NCI-H526 treated with DMSO at 0.1 percent for 48 hours (cell line): ENCODE measurements around the gene HECA.
"Not testable (repeated sequence)": the region's sequence is repeated elsewhere in the genome, so short reads cannot be mapped to it uniquely, and the experiment has no call there.

Experiments used
- DNase-seq: peaks from one replicate; lab custom pipeline; 2025; lab: John Stamatoyannopoulos, UW

The HECA gene, protein sequence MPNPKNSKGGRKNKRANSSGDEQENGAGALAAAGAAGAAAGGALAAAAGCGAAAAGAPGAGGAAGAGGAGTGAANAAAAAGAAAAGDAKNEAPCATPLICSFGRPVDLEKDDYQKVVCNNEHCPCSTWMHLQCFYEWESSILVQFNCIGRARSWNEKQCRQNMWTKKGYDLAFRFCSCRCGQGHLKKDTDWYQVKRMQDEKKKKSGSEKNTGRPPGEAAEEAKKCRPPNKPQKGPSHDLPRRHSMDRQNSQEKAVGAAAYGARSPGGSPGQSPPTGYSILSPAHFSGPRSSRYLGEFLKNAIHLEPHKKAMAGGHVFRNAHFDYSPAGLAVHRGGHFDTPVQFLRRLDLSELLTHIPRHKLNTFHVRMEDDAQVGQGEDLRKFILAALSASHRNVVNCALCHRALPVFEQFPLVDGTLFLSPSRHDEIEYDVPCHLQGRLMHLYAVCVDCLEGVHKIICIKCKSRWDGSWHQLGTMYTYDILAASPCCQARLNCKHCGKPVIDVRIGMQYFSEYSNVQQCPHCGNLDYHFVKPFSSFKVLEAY

DNA sequence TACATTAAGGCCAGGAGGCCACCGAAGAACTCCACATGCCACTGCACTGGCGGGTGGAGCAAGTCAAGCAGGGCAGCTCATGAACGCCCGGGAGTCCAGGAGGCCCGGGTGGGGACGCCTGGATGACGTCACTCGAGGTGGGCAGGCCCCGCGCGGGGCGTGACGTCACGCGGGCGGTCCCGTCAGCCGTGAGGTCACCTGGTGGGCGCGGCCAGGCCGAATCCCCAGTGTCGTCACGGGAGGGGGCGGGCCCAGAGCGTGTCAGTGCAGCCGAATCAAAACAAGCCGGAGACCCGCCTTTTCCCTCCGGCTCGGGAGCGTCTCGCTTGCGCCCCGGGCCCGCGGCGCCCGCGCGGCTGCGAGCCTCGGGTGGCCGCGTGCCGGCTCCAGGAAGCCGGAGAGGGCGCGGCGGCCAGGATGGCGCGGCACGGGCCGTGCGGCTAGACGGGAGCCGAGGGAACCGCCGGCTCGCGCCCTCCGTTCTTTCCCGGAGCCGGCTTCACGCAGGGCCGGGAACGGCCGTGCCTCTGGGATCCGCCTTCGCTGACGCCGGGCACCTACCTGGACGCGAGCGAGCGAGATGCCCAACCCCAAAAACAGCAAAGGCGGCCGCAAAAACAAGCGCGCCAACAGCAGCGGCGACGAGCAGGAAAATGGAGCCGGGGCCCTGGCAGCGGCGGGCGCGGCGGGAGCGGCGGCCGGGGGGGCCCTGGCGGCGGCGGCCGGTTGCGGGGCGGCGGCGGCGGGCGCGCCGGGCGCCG lies at the start of gene HECA:
TSS of gene HECA (plus strand) at position 264 of the 761 bp plus-strand sequence. CDS start at position 581, 317 bp downstream.
- peak; percentile 74 for DNase-seq

DNA sequence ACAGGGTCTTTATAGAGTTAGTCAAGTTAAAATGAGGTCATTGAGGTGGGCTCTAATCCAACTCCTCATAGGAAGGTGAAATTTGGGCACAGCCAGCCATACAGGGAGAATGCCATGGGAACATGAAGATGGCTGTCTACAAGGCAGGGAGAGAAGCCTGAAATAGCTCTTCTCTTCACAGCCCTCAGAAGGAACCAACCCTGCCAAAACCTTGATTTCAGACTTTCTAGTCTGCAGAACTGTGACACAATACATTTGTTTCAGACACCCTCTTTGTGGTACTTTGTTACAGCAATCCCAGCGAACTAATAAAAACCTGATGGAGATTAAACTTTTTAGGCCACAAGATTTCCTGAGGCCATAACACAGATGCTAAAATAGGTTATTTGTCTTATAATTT lies 43.1 kb upstream of the HECA start:
- DNase-seq, result no peak

DNA sequence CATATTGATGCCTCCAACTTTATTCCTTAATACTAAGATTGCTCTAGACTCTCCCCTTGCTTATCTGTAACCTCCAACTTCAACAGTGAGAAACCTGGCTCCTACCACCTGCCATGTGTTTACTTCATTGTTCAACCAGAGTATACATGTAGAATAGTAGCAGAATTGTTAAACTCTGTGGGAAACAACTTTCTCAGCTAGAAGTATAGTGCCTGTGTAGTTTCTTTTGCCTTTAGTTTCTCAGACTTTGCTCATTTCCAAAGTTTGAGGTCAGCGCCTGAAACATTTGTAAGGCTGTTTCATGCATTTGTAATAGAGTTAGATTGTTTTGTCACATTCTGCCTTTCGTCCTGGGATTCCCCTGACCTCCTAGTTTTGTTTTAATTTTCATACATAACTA lies 34.9 kb upstream of the HECA start:
- no peak for DNase-seq

DNA sequence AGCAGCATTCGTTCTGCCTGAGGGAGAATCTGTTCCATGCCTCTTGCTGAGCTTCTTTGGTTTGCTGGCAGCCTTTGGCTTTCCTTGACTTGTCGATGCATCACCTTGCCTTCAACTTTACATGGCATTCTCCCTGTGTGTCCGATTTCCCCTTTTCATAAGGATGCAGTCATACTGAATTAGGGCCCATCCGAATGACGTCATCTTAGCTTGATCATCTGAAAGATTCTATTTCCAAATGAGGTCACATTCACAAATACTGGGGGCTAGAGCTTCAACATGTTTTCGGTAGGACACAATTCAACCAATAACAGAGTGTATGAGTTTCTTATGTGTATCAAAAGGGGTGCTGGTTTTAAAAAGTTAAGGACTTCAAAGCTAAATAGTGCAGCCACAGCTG lies 27.8 kb upstream of the HECA start:
- no peak for DNase-seq

DNA sequence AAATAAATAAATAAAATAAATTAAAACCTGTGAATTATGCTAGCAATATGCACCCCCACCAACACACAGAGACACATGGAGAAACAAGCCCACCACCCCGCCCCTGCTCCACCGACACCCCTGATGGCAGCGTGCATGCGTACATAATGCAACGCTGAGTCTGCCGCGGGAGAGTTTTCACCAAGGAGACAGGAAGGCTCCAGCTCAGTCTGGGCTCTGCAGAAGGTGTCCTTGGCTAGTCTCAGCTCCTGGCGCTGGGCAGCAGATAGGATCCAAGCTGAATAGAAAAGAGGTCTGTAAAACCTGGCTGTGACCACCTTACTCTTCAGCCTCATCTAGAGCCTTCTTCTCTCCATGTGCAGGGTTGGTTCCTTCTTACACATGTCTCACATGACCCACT lies 26.5 kb upstream of the HECA start:
- DNase-seq, result no peak

DNA sequence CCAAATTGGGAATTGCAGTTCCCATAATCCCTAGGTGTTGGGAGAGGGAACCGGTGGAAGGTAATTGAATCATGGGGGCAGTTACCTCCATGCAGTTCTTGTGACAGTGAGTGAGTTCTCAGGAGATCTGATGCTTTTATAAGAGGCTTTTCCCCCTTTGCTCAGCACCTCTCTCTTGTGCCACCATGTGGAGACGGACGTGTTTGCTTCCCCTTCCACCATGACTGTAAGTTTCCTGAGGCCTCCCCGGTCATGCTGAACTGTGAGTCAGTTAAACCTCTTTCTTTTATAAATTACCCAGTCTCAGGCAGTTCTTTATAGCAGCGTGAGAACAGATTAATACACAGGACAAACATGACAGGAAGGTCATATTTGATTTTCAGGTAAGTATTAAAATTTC lies 25.3 kb upstream of the HECA start:
- no peak for DNase-seq

DNA sequence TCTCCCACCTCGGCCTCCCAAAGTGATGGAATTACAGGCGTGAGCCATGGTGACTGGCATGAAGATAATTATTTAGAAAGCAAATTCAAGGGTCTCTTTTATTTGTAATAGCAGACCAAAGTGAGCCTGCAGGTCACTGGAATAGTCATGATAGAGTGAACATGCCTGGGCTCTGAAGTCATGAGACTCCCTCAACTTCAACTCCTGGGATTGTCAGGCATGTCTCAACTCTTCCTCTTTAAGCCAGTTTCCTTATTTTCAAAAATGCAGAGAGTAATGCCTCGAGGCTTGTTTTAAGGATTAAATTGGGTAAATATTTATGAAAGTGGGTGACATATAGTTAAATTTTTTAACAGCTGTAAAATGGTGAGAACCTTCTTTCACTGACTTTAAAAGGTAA lies 22.7 kb upstream of the HECA start:
- no peak for DNase-seq

DNA sequence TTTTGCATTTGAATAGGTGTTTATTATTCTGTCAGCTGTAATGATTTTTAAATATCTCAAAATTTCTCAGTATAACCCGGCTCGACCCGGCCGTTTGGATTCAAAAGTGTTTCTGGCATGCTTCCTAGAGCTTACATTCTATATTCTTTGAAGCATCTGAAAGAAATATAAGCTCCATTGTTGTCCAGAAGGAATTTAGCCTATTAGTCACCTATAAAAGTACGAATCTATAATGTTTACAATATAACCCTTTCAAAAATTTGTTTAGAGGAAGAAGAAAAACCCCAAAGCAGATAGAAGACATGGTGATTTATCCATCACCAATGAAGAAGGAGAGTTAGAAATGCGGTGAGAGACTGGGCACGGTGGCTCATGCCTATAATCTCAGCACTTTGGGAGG lies 22.3 kb upstream of the HECA start:
- no peak for DNase-seq

DNA sequence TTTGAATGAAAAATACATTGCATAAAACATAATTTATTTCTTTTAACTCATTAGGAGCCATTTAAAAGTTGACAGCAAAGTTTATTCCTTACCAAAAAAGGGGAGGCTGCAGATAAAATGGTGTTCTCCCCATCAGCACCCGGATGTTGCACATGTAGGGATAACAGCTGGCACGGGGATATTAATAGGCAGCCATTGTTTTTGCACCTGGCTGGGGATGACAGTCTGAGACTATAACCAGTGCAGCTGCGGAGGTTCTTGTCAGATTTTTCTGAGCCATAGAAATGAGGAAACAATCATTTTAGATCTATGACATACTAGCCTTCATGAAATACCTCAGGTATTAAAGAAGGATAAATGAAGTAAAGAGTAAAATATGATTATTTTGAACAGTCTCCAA lies 20.1 kb upstream of the HECA start:
- no peak for DNase-seq

DNA sequence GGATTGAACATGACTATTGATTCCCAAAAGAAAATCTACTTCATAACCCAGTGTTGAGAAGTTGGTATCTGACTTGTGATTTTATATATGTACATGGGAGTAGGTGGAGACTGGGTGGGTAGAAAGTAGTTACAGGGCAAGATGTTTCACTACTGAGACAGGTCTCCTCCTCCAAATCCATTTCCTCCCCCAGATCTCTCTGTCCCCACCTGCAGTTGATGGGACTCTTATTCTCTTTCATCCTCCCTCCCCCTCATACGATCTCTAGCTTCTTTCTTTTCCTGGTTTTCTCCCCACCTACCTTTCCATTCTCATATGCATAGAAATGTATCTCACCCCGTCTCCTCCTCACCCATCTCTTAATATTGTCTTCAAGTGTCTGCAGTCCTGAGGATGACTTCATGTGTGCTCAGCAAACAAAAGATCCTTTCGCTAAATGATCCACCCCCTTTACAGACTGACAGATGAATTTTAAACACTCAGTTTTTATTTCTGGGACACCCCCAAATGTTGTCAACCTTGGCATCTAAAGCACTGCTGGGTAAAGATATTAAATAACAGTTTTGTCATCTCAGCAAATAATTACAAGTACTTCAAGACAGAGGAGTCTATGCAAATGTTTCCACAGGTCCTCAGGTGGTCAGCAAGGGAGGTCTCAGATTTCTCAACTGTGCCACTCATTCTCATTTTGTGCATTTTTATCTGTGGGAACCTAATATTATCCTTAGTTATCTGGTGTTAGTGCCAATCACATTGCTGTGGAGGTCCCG lies 18.7 kb upstream of the HECA start:
- DNase-seq, result no peak

DNA sequence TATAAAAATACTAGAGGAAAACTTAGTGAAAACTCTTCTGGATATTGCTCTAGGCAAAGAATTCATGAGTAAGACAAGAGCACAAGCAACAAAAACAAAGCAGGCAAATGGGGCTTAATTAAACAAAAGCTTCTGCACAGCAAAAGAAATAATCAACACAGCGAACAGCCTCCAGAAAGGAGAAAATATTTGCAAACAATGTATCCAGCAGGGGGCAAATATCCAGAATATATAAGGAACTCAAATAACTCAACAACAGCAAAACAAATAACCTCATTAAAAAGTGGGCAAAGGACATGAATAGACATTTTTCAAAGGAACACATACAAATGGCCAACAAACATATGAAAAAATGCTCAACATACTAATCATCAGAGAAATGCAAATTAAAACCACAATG lies 17.1 kb upstream of the HECA start:
- no peak for DNase-seq

DNA sequence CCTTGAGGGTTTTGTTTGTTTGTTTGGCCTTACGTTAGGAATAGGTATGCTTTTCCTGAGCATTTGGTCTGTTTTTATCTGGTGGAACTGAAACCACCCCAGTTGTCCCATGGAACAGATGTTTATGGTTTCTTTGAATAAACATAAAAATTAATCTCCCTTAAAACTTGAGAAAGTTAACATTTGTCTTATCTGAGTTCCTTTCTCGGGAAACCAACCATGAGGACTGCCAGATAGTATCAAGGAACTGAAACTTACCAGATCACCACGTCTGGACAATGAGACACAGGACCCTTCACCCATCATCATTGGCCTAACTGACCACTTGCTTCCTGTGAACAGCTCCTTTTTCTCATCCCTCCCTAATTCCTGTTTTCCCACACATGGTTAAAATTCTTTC lies 15.3 kb upstream of the HECA start:
- DNase-seq, result no peak

DNA sequence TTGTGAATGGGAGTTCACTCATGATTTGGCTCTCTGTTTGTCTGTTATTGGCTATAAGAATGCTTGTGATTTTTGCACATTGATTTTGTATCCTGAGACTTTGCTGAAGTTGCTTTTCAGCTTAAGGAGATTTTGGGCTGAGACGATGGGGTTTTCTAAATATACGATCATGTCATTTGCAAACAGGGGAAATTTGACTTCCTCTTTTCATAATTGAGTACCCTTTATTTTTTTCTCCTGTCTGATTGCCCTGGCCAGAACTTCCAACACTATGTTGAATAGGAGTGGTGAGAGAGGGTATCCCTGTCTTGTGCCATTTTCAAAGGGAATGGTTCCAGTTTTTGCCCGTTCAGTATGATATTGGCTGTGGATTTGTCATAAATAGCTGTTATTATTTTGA lies 12.1 kb upstream of the HECA start:
- not testable (repeated sequence) for DNase-seq

DNA sequence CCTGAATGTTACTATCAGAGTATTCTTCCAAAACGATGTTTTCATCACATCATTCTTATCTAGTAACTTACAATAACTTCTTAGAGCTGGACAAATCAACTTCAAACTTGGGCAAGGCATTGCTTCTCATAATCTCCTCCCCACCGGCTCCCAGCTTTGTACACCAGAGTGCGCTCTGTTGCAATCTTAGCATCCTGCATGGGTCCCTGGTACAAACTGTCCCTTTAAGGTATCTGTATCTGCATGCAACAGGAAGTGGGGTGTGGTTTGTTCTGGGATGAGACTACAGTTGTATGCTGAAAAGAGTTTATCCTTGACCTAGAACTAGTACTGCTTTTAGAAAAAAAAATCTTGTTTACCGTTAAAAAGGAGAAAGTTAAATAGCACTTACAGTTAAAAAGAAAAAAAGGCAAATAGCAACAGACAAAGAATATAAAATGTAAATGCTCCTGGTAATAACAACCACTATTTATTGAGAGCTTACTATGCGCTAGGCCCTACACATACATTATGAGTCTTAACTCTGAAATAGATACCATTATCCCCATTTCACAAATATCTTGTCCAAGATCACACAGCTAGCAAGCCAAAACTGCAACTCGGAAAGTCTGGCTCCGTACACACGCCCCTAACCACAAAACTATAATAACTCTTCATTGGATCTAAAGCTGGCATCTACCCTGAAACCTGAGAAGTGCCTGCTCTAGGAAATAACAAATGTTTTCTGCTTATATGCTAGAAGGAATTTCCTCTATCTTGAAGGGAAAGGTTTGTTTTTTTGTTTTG lies 9.8 kb upstream of the HECA start:
- DNase-seq, result peak; percentile 29

DNA sequence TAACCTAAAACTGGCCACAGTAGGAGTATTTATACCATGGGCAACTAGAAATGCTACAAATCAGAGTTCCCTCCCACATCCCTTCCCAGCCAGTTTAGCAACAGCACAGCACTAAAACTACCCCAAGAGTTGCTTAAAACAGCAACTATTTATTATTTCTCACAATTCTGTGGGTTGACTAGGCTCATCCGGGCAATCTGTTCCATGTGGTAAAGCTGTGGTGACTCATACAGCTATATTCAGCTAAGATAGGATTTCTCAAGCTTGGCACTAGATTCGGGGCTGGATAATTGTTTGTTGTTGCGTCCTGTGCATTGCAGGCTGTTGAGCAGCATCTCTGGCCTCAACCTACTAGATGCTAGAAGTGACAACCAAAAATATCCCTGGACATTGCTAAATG lies 8.6 kb upstream of the HECA start:
- no peak for DNase-seq

DNA sequence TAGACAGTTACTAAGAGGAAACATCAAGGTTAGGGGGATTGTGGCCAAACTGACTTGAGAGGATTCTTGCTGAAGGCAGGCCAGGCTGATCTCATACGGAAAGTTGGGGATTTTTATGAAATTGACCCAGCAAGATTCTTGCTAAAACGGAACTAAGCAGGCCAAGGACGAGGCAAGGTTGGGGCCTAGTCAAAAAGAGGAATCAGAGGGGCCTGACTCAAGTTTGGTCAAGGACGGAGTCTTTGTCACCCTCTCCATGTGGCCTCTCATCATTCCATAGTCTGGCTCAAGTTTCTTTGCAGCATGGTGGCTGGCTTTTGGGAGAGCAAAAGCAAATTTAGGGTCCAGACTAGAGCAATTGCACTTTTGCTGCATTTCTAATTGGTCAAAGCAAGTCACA lies 7.9 kb upstream of the HECA start:
- DNase-seq, result no peak

DNA sequence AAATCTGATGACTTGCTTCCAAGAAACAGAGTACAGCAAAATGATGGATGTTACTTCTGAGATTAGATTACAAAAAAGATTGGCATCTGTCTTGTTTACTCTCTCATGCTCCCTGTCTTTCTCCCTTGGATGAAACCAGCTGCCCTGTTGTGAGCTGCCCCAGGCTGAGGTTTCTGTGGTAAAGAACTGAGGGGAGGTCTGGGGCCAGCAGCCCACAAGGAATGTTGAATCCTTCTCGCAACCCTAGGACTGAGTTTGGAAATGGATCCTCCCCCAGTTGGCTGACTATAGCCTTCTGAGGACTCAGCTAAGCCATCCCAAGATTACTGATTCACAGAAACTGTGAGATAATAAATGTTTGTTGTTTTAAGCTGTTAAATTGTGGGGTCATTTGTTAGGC lies 5.6 kb upstream of the HECA start:
- no peak for DNase-seq

DNA sequence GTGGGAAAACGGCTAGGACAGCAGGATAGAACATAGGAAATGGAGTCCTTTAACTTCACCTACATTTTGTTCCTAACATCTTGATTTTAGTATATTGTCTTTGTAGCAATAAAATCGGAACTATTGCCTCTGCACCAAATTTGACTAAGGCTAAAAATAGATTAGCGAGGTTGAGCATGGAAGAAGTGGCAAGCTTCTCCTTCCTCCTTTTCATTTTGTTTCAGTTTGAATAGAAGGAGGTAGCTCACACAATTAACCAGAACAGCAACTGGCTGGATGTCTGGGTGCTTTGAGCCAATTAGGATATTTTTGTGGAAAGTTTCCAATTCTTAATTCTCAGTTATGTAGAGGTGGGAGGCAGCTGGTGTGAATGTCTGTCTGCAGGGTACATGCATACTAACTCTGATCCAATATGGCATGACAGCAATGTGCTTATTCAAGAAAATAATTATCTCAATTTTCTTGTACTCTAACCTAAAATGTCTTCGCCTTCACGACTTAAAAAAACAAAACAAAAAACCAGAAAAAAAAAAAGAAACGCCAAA lies 3.1 kb upstream of the HECA start:
- no peak for DNase-seq

DNA sequence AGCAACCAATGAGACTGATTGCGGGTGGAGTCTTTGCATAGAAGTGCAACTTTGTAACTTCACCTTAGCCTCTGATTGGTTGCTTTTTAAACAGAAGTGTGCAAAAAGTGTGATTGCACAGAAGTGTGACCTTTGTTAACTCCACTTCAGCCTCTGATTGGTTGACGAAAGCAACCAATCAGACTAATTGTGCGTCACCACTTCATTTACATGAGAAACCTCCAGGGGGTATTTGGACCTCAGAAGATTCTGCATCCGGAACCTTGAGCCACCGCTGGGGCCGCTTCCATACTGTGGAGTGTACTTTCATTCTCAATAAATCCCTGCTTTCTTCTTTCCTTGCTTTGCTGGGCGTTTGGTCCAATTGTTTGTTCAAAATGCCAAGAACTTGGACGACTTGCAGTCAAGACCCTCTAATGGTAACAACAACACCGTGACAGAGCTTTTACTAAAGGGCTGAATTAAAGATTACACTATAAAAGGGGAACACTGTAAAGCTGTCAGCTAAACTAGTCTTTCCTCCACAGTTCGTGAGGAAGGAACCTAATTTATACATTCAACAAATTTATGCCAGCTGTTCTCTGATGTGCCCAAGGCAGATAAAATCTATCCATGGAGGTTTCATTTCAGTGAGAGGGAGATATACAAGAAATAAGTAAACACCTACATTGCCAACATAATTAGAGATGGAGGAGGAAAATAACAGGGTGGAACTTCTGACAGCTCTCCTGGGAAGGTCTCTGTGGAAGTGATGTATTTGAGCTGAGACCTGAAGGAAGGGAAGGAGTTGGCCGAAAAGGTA lies 1.4 kb upstream of the HECA start:
- no peak for DNase-seq

DNA sequence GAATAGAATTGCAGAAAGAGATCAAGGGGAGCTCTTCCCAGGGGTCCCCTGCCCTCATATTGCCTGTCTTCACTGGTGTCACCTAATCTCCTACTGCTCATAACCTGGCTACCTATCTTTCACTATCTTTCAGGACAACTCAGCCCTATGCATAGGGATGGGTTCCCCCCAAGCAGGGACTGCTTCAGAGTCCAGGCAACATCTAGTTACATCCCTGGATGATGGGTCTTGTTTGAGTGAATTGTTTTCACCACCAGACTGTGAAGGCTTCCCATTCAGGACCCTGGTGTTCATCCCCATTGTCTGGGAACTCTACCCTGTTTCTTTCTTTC lies 850 bp upstream of the HECA start:
- DNase-seq, result no peak
